GM15510 (cell line): ENCODE data around the gene MCF2L.

Source experiments
- POLR2A ChIP-seq: IDR thresholded peaks from 3 replicates; pipeline ENCODE4 v1.6.1; 2011; ENCODE audit warnings: borderline replicate concordance; ENCODE audit not compliant: insufficient read length; ENCODE audit errors: extremely low read depth

The MCF2L gene, protein sequence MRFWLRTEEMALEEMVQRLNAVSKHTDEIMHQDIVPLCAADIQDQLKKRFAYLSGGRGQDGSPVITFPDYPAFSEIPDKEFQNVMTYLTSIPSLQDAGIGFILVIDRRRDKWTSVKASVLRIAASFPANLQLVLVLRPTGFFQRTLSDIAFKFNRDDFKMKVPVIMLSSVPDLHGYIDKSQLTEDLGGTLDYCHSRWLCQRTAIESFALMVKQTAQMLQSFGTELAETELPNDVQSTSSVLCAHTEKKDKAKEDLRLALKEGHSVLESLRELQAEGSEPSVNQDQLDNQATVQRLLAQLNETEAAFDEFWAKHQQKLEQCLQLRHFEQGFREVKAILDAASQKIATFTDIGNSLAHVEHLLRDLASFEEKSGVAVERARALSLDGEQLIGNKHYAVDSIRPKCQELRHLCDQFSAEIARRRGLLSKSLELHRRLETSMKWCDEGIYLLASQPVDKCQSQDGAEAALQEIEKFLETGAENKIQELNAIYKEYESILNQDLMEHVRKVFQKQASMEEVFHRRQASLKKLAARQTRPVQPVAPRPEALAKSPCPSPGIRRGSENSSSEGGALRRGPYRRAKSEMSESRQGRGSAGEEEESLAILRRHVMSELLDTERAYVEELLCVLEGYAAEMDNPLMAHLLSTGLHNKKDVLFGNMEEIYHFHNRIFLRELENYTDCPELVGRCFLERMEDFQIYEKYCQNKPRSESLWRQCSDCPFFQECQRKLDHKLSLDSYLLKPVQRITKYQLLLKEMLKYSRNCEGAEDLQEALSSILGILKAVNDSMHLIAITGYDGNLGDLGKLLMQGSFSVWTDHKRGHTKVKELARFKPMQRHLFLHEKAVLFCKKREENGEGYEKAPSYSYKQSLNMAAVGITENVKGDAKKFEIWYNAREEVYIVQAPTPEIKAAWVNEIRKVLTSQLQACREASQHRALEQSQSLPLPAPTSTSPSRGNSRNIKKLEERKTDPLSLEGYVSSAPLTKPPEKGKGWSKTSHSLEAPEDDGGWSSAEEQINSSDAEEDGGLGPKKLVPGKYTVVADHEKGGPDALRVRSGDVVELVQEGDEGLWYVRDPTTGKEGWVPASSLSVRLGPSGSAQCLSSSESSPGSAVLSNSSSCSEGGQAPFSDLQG

DNA sequence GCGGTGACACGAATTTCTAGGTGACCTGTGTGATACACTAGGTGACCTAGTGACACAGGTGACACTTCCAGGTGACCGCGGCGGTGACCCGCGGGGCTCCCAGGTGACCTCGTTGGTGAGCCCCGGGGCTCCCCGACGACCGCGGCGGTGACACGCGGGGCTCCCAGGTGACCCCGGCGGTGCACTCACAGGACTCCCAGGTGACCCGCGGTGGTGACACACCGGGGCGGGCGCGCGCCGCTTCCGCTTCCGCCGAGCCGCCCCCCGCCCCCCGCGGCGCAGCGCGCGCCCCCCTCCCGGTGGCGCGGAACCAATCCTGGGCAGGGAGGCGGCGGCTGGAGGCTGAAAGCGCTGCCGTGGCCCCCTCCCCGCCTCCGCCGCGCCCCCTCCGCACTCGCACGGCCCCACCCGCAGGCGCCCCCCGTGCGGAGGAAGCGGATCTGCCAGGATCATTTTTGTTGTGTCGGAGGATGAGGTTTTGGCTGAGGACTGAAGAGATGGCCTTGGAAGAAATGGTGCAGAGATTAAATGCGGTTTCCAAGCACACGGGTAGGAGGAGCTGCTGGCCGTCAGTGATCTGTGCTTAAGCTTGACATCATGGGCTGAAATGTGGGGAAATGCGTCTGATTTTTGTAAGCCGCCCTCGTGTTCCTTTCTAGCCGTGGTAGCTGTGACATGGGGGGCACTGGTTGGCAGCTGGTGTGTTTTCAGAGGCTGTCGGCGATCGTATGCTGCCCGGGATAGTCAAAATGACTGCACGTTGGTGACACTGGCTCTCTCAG lies at the start of gene MCF2L:
Gene MCF2L, plus strand, starts transcription at position 305 of the 782 bp plus-strand sequence. Its CDS starts 166 bp downstream, at position 471.
- TF ChIP-seq POLR2A, result no peak

DNA sequence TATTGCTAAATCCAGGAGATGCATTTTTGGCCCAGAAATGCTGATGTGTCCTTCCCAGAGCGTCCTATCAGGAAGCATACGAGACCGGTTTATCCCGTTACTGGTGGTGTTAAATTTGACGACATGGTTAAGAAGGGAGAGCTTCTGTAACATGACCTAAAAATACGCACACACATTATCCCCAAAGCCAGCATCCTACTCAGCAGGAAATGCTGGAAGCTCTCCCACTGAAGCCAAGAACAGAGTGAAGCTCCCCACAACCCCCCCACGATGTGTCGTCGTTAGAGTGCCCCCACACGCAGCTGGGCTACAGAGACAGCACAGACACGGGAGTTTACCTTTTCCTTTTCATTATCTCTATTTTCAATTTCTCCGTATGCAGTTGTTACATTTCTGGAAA lies 45.1 kb upstream of the MCF2L start:
- TF ChIP-seq POLR2A, result no peak

DNA sequence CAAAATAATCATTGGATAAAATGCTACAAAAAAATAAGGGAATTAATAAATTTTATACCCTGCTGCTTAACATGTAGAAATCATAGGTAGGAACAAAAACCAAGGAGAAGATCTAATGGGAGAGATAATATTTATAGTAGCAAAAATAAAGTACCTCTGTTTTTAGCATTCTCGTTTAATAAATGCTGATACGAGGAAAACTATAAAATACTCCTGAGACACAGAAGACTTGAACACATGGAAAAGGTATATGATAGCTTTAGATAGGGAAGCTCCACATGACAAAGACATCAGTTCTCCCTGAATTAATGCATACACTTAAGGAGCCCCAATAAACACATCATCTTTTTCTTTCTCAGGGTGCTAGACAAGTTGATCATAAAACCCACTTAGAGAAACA lies 44.6 kb upstream of the MCF2L start:
- no peak for TF ChIP-seq POLR2A

DNA sequence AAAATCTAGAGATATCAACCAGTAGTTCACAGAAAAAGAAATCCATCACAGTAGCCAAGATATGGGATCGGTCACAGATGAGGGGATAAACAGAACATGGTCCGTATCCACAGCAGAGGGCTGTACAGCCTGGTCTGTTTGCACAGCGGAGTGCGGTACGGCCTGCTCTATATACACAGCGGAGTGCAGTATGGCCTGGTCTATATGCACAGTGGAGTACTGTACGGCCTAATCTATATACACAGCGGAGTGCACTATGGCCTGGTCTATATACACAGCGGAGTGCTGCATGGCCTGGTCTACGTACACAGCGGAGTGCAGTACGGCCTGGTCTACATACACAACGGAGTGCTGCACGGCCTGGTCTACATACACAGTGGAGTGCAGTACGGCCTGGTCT lies 43.0 kb upstream of the MCF2L start:
- TF ChIP-seq POLR2A, result no peak

DNA sequence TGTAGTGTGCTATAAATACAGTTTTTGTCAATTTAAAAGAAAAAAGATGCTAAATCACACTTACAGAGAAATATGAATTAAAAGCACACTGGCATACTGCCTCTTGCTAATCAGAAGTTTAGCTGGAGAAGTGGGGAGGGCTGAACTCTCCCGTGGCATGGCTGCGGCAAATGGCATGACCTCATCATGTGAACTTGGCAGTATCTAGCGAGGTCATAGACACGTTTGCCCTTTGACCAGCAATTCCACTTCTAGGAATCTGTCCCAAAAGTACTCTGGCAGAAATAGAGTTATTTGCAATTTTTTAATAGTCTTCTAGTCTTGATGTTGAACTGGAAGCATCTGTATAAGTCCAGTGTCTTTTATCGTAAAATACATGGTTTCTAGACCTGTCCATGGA lies 42.0 kb upstream of the MCF2L start:
- no peak for TF ChIP-seq POLR2A

DNA sequence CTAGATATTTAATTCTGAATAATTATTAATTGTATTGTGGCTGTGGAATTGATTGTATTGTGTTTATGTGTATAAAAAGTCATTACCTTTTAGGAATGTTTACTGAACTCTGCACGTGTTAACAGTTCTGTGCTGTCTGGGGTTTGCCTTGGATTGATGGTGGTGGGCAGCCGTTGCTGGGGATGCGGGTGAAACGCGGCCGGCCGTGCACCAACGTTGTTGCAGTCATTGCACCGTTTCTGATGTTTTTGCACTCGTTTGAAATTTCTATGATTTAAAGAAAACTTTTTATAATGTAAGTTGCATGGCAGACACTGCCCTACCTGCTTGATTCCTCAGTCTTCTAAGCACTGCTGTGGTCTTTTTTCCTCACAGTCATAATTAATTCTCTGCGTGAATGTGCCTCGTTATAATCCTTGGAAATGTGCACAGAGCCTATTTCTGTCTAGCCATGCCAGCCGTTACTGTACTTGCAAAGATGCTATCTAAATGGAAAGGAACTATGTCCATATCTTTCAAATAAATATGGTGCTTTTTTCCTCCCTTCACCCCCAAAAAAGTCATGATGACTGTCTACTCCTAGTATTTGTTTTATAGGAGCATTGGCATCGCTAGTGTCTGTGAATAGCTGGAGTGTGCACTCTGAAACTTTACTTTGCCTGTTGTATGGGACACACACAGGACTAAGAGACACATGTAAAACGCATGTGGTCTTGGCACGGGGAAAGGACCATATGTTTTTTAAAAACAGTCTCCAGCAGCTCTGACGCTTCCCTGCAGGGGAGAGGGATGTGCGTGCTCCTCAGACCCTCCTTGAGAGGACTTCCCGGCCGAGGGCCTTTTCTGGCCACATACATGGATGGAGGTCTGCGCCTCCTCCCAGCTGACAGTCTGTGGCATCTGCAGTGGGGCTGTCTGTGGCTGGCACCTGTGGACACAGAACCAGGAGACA lies 40.7 kb upstream of the MCF2L start:
- TF ChIP-seq POLR2A, result no peak

DNA sequence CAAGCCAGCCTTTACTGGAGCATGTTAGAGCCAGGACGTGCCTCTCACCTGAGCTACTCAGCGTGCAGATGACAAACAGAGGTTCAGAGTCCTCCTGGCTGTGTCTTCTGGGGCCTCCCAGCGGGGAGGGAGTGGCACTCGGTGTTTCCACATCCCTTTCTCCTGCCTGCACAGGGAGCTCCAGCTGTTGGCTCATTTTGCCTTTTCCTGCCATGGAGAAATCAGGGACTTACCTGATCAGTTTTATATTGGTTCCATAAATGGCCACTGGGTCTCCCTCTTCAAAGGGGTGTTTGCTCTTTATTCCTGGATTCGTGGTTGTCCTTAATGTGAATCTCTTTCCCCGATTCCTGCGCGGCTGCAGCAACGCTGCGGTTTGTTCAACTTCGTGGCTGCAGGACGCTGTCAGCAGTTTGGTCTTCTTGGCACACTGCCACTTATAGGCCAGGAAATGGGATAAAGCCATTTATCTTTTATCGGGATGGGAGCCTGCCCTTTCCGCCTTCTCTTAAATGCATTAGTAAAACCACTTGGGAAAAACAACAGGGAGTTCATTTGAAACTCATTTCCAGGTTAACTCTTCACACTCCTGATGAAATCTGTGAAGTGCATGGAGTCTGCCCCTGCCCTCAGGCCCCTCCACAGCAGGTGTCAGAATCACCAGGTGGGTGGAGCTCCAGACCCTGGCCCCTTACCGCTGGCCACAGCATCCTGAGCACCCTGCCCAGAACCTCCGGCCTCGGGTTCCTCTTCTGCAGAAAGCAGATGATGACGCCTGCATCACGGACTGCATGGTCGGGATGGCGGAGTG lies 39.8 kb upstream of the MCF2L start:
- TF ChIP-seq POLR2A, result no peak

DNA sequence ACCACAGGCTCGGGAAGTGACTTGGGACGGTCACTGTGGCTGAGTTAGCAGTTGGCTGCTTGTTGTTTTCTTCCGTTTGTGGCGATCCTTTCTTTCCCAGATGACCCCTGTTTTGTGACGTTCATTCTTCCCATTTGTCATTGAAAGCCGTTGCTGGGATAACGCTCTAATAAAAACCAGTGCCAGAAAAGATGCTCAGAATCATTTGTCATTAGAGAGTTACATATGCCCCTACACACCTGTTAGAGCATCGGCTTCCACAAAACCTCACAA lies 39.3 kb upstream of the MCF2L start:
- no peak for TF ChIP-seq POLR2A

DNA sequence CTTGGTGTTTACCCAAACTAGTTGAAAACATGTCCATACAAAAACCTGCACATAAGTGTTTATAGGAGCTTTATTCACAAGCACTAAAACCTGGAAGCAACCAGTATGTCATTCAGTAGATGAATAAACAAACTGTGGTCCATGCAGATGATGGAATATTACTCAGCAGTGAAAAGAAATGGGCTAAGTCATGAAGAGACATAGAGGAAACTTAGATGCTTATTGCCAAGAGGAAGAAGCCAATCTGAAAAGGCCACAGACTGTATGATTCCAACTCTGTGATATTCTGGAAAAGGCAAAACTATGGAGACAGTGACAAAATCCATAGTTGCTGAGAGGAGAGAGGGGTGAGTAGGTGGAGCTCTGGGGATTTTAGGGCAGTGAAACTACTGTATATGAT lies 38.8 kb upstream of the MCF2L start:
- no peak for TF ChIP-seq POLR2A

DNA sequence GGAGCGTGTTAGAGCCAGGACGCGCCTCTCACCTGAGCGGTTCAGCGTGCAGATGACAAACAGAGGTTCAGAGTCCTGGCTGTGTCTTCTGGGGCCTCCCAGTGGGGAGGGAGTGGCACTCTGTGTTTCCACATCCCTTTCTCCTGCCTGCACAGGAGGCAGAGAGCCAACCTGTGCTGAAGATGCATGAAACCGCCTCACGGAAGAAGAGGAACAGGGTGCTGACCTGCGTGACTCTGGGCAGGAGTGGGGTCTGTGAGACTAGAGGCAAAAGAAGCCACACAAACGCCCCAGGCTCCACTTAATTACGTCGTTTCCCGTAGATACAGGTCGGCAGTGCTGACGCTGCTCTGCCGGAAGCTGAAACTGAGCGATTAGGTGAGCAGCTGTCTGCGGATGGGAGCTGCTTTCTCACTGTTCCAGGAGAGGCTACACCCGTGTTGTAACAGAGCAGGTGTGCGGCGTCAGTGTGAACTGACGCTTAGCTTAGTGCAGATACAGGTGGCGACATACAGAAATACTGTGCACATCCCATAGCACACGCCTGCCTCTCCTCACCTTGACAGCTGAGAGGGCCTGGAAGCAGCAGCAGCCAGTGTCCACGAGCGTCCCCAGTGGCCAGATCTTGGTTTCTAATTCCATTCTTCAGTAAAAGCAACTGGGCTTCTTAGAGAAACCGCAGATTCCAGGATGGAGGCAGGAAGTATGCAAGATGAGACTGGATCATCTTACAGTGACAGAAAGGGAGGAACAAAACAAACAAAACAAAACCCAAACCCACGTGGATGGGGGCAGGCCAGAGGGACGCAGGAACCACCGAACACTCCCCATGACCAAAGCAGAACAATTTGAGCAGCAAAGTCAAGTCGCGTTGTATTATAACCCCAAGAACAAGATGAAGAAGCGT lies 37.7 kb upstream of the MCF2L start:
- TF ChIP-seq POLR2A, result no peak

DNA sequence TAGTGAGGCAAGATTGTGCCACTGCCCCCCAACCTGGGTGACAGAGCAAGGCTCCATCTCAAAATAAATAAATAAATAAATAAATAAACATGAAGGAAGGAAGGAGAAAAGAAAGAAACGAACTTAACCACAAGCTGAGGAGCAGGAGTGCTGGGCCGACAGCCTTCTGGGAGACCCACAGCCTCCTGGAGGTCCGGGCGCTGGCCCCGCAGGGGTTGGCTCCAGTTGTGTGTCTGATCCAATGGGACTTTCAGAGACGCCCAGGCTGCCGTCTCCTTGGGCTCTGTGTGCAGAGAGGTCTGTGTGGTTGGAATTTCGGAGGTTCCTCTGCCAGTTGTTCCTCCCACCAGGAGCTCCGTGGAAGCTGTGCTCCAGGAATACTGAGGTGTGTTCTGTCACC lies 36.0 kb upstream of the MCF2L start:
- no peak for TF ChIP-seq POLR2A

DNA sequence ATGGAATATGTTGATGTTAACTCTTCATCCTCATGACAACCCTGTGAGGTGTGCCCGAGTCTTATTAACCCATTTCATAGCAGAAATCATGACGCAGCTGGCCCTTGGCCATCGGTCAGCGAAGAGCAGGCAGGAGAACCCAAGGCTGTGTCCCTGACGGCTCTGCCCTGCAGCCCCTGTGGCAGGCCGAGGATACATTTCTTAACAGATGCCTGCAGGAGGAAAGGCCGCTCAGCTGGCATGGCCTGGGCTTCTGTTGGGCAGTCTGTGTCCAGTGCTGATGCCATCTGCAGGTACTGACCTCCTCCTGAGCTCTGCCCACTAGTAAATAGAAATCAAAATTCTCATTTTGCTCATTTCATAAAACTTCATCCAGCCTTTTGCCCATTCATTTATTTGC lies 35.4 kb upstream of the MCF2L start:
- no peak for TF ChIP-seq POLR2A
